GM21367 (cell line): Measurements from ENCODE around the gene TMPRSS12.
A peak's percentile ranks its signal among the peaks of the same experiment; 100 is the strongest.
"Not testable (repeated sequence)": the region's sequence is repeated elsewhere in the genome, so short reads cannot be mapped to it uniquely, and the experiment has no call there.

Source experiments
- ATAC-seq: cut with Tn5 transposase; IDR thresholded peaks from one replicate; pipeline ENCODE4 v1.9.1; 2021; ENCODE audit not compliant: unreplicated experiment

The TMPRSS12 gene

DNA sequence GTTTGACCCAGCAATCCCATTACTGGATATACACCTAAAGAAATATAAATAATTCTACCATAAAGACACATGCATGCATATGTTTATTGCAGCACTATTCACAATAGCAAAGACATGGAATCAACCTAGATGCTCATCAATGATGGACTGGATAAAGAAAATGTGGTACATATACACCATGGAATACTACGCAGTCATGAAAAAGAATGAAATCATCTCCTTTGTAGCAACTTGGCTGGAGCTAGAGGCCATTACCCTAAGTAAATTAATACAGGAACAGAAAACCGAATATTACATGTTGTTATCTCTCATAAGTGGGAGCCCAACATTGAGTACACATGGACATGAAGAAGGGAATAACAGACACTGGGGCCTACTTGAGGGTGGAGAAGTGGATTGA is 13.0 kb downstream of the TMPRSS12 start:
- ATAC-seq = not testable (repeated sequence)

DNA sequence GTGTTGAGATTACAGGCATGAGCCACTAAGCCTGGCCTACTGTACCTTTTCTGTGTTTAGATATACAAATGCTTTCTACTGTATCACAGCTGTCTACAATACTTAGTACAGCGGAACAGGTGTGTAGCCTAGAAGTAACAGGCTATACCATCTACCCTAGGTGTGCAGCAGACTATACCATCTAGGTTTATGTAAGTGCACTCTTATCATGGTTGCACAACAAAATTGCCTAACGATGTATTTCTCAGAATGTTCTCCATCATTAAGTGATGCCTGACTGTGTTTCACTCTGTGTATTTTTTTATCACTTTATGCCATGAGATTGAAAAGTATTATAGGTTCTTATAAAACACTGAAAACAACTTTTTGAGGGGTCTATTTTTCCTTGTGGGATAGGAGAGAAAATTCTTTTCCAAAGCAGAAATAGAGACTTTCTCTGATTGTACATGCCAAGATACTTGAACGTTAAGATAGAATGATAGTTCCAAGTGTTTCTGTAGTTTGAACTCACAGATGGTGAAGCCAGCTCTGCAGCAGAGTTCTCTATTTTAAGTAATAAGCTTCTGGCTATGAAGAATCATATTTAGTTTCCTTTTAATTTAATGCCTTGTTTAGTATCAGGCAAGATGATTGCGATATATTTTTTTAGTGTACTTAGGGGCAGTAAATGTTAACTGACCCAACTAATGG is 17.0 kb downstream of the TMPRSS12 start:
- ATAC-seq = no peak

DNA sequence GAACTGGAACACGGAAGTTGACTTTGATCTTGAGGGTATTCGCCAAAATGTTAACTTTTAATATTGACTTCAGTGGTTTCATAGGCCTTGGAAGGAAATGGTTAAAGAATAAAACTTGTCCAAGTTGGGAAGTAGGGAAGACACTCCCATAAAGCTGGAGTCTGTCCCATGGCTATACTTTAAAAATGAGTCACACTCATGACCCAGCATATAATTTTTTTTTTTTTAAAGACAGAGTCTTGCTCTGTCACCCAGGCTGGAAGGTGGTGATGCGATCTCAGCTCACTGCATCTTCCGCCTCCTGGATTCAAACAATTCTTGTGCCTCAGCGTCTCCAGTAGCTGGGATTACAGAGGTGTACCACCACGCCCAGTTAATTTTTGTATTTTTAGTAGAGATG is 19.6 kb downstream of the TMPRSS12 start:
- ATAC-seq = no peak

DNA sequence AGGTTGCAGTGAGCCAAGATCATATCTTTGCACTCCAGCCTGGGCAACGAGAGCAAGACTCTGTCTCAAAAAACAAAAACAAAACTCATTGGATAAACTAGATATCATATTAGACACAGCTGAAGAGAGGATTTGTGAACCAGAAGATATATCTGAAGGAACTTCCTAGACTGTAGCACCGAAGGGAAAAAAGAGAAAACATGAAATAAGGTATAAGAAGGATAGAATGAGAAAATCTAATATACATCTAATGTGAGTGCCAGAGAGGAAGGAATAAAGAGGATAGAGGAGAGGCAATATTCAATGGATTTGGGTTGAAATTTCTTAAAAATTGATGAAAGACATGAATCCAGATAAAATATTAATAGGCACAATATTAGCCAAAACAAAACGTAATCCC is 22.5 kb downstream of the TMPRSS12 start:
- no peak for ATAC-seq

DNA sequence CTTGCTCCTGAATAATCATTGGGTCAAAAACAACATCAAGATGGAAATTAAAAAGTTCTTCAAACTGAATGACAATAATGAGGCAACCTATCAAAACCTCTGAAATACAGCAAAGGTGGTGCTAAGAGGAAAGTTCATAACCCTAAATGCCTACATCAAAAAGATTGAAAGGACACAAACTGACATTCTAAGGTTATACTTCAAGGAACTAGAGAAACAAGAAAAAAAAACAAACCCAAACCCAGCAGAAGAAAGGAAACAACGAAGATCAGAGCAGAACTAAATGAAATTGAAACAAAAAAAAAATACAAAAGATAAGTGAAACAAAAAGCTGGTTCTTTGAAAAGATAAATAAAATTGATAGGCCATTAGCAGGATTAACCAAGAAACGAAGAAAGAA is 26.2 kb downstream of the TMPRSS12 start:
- not testable (repeated sequence) for ATAC-seq

DNA sequence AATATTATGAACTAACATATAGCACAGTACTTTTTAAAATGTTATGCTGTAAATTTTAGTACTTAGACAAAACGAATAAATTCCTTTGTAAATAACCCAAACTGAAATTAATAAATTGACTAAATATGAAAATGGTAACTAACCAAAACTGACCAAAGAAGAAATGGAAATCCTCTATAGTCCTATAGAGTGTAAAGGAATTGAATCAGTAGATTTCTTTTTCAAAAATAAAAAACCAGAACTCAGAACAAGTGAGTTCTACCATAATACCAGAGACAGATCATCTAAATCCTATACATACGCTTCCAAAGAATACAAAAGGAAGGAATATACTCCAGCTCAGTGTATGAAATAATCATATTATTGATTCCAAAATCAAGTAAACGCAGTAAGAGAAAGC is 39.8 kb downstream of the TMPRSS12 start:
- no peak for ATAC-seq

DNA sequence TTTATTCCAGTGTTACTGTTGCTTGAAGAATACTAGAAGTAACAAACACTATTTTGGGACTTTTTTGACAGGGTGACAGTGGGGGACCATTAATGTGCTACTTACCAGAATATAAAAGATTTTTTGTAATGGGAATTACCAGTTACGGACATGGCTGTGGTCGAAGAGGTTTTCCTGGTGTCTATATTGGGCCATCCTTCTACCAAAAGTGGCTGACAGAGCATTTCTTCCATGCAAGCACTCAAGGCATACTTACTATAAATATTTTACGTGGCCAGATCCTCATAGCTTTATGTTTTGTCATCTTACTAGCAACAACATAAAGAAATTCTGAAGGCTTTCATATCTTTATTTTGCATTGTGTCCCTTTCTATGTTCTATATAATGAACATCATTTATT is 44.5 kb downstream of the TMPRSS12 start:
- no peak for ATAC-seq

DNA sequence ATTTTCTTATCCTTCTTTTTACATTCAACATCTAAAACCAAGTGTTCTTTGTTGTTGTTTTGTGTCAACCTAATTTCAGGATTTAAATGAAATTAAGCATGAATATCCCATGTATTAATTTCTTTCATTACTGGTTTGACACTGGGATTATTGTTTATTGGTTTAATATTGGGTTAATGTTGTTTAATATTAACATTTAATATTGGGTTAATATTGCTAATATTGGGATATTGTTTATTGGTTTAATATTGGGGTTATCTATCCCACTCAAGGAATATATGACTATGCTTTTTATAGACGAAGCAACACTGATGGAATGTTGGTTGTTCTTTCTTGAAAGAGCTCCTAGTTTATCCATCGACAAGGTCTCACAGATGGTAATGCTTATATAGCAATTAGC is 45.9 kb downstream of the TMPRSS12 start:
- ATAC-seq = no peak

DNA sequence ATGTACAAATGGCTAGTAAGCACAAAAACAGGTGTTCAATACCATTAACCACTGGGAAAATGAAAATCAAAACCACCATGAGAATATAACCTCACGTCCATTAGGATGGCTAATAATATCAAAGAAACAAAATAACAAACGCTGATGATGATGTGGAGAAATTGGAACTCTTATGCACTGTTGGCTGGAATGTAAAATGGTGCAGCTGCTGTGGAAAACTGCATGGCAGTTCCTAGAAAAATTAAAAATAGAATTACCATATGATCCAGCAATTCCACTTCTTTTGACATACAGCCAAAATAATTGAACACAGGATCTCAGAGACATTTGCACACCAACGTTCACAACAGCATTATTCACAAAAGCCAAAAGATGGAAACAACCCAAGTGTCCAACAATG is 51.5 kb downstream of the TMPRSS12 start:
- no peak for ATAC-seq

DNA sequence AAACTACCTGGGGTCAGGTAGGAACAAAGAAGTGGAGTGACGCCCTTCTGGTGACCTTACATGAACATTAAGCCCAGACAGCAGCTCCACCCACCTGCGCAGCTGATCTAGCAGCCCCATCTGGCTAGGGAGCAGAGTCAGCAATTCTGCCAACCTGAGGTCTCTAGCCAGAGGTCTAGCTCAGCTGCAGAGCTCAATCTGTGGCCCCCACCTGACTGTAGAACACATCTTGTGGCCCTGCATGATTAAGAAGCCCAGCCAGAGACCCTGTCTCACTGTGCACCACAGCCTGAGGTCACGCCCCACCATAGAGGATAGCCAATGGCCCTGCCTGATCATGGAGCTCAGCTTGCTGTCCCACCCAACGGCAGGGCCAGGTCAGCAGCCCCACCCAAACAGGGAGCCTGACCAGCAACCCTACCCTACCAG is 59.0 kb downstream of the TMPRSS12 start:
- ATAC-seq = no peak

DNA sequence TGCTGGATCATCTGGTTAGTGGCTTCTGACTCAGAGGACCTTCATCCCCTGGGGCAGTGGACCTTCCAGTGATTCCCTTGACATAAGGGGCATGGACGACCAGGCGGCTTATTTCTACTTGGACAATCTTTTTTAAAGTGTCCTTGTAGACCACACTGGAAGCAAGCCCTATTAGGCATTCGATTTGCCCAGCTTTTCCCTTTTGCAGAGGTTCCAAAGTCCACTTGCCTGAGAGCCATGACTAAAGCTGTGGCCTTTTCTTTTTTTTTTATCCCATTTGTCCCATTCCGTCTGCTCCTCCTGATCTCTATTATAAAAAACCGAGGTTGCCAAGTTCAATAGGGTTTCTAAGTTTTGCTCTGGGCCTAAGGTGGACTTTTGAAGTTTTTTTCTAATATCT is 65.8 kb downstream of the TMPRSS12 start:
- not testable (repeated sequence) for ATAC-seq

DNA sequence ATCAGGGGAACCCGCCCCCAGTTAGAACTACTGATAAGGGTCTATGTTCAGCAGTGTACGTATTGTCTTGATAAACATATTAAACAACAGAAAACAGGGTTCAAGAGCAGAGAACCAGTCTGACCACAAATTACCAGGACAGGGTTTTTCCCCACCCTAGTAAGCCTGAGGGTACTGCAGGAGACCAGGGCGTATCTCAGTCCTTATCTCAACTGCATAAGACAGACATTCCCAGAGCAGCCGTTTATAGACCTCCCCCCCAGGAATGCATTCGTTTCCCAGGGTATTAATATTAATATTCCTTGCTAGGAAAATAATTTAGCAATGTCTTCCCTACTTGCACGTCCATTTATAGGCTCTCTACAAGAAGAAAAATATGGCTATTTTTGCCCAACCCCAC is 69.6 kb downstream of the TMPRSS12 start:
- ATAC-seq = not testable (repeated sequence)

DNA sequence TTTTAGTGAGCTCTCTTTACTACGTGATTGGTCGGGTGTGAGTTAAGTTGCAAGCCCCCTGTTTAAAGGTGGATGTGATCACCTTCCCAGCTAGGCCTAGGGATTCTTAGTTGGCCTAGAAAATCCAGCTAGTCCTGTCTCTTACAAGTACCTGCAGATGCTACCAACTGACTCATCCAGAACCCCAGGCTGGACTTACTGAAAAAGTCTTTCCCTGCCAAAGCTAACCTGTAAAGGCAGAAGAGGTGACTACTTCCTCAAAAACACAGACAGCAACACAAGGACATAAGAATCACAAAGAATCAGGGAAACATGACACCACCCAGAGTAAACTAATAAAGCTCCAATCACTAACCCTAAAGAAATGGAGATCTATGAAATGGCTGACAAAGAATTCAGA is 70.5 kb downstream of the TMPRSS12 start:
- ATAC-seq = no peak

DNA sequence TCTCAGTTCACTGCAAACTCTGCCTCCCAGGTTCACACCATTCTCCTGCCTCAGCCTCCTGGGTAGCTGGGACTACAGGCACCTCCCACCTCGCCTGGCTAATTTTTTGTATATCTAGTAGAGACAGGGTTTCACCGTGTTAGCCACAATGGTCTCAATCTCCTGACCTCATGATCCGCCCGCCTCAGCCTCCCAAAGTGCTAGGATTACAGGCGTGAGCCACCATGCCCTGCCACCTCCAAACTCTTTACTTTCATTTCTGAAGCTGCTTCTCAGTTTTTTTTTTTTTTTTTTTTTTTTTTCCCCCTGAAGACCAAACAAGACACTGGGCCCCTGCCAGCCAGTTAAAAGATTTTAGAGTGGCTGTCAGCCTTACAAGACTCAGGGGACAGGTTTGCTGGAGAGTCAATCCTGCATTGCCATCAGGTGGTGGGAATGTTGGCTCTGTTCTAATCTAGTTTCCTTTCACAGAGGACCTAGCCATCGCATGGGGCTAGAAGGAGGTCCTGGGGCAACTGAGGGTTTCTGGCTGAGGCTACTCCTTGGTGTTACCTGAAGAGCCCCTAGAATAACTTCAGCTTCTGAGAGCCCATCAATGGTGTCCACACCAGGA is 72.3 kb downstream of the TMPRSS12 start:
- ATAC-seq = no peak

DNA sequence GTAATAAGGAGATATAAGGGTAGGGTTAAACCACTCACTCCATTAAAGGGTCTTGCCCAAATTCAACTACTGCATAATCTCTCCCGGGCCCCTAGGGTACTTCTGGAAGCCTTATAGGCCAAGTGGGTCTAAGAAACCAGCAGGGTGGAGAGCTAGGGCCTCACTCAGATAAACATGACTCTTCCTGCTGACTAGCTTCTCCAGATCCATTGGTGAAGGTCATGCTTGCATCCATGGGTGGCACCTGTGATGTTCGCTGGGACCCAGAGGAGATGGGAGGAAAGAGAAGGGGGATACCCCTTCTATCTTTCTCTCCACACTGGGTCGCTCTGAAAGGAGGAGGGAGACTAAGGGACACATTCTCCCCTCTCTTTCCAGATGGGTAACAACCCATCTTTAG is 73.6 kb downstream of the TMPRSS12 start:
- ATAC-seq = no peak

DNA sequence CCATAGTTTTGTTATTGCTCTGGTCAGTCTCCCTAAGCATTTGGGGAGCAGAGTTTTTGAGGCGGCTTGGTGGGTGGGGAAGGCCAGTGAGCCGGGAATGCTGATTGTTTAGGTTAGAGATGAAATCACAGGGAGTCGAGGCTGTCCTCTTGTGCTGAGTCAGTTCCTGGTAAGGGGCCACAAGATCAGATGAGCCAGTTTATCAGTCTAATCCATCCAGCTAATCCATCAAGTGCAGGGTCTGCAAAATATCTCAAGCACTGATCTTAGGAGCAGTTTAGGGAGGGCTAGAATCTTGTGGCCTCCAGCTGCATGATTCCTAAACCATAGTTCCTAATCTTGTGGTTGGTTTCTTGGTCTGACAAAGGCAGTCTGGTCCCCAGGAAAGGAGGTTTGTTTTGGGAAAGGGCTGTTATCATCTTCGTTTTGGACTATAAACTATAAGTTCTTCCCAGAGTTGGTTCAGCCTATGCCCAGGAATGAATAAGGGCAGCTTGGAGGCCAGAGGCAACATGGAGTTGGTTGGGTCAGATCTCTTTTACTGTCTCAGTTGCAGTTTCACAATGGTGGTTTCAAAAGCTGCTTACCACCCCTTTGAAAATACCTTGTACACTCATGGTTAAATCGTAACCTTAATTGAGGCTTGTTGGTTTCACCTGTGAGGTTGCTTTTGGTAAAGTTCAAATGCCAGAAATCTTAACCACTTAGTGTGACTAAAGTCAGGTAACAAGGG is 76.0 kb downstream of the TMPRSS12 start:
- no peak for ATAC-seq

DNA sequence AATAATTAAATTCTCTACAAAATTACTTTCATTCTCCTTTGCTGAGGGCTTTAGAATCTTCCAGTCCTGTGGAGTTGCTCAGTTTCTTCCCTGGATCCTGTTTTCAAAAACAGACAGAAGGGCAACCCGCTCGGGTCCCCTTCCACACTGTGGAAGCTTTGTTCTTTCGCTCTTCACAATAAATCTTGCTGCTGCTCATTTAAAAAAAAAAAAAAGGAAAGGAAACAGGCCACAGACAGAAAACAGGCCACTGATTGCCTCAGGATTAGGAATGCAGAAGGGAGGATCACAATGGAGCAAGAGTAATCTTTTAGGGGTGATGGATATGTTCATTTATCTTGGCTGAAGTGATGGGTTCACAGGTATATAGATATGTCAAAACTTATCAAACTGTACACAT is 80.1 kb downstream of the TMPRSS12 start:
- no peak for ATAC-seq

DNA sequence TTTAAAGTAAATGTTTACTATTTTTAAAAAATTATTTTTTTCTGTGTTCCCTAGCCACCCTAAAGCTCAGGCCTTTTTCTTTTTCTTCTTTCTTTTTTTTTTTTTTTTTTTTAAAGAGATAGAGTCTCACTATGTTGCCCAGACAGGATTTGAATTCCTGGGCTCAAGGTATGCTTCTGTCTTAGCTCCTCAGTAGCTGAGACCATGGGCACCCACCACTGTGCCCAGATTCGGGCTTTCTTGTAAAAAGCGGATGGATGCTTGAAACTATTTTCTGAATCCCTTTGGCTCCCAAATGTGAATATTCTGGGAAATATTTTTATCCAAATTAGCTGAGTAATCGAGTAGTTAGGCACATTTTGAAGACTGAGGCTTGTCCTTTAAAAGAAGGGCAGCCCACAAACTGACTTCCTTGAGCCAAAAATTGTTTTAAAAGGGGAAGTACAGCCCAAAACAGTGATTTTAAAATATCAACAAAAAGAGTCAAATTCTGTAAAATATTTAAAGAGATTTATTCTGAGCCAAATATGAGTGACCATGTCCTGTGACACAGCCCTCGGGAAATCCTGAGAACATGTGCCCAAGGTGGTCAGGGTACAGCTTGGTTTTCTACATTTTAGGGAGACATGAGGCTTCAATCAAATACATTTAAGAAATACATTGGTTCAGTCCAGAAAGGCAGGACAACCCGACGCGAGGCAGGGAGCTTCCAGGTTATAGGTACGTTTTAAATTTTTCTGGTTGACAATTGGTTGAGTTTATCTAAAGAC is 80.8 kb downstream of the TMPRSS12 start:
- no peak for ATAC-seq

DNA sequence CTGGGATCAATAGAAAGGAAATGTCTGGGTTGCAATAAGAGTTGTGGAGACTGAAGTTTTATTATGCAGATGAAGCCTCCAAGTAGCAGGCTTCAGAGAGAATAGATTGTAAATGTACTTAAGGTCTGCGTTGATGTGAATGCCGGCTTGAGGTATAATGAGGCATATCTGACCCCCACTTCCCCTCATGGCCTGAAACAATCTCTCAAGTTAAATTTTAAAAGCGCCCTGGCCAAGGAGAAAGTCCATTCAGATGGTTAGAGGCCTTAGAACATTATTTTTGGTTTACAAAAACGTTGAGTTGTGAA is 81.4 kb downstream of the TMPRSS12 start:
- ATAC-seq = peak; percentile 30

DNA sequence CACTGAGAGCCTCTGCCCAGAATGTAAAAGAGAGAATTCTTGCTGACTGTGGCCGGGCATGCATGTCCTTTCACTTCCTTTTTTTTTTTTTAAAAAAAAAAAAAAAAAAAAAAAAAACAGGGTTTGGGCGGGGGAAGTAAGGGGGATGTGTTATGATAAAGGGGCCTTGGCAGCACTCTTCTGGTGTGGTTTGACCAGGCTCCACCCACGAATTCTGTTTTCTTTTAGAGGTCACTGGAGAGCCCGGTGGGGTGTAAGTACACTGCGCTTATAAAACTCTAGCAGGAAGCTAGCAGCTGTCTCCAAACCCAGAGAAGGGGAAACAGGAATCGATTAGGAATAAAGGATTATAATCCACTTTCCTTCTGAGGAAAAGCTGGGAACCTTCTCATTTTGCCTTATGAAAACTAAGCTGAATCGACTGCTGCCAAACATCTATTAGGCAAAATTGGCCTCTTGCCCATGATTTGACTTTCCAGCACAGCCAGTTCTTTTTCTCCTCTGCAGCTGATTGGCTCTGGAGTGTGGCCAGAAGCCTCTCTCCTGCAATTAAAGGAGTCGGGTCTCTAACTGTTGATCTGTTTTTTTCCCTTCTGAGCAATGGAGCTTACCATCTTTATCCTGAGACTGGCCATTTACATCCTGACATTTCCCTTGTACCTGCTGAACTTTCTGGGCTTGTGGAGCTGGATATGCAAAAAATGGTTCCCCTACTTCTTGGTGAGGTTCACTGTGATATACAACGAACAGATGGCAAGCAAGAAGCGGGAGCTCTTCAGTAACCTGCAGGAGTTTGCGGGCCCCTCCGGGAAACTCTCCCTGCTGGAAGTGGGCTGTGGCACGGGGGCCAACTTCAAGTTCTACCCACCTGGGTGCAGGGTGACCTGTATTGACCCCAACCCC is 82.0 kb downstream of the TMPRSS12 start:
- ATAC-seq = peak; percentile 83

DNA sequence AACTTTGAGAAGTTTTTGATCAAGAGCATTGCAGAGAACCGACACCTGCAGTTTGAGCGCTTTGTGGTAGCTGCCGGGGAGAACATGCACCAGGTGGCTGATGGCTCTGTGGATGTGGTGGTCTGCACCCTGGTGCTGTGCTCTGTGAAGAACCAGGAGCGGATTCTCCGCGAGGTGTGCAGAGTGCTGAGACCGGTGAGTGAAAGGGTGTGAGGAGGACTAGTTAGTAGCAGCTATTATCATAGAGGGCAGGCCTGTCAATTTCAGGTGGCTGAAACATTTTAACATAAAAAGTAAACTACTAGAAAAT is 82.6 kb downstream of the TMPRSS12 start:
- no peak for ATAC-seq
